Keratinocyte (primary cell): ENCODE measurements around the gene PHACTR1. TPM values are rescaled to one million over a fixed set of nuclear protein-coding genes. Genes with fewer than 3 reads are reported as not detected.

Experiments
- DNase-seq: peaks from one replicate; pipeline ENCODE4 v3.0.0-alpha.2; 2011; ENCODE audit warnings: low read depth, missing footprints, low spot score
- FAIRE-seq: peaks from 2 replicates; lab custom pipeline; 2011; peaks lifted over from hg19 to GRCh38; lab: Jason Lieb, UNC
- H2AFZ ChIP-seq: 2 replicates; pipeline ENCODE4 v1.6.0; 2012; ENCODE audit warnings: low read length, control low read depth, inconsistent platforms; ENCODE audit not compliant: control insufficient read depth
- H3K27ac ChIP-seq: 2 replicates; pipeline ENCODE4 v1.5.1; 2011; ENCODE audit warnings: low read length; ENCODE audit not compliant: control insufficient read depth, insufficient read depth
- H3K27me3 ChIP-seq: 3 replicates; pipeline ENCODE4 v1.6.0; 2011; ENCODE audit warnings: low read length; ENCODE audit not compliant: control insufficient read depth, insufficient read depth; ENCODE audit errors: extremely low read depth
- H3K36me3 ChIP-seq, 2 experiments: 2 replicates in 1 of 2; 3 replicates in 1 of 2; pipeline ENCODE4 v1.5.1; 2011; ENCODE audit warnings: low read length in 2 of 2, mild to moderate bottlenecking in 1 of 2; ENCODE audit not compliant: control insufficient read depth in 2 of 2, insufficient read depth in 2 of 2; ENCODE audit errors: extremely low read depth in 1 of 2
- H3K4me1 ChIP-seq: 3 replicates; pipeline ENCODE4 v1.5.1; 2011; ENCODE audit warnings: low read length; ENCODE audit not compliant: control insufficient read depth, insufficient read depth; ENCODE audit errors: extremely low read depth
- H3K4me2 ChIP-seq: 3 replicates; pipeline ENCODE4 v1.6.0; 2011; ENCODE audit warnings: low read depth, low read length; ENCODE audit not compliant: control insufficient read depth, insufficient read depth; ENCODE audit errors: extremely low read depth
- H3K4me3 ChIP-seq, 3 experiments: fragments of 200-600 bp in 1 of 3; sonication (generic) in 1 of 3; 2 replicates in 2 of 3; 3 replicates in 1 of 3; pipeline ENCODE4 v1.5.1; 2011 to 2016; ENCODE audit warnings: low read length in 3 of 3, mild to moderate bottlenecking in 3 of 3, control low read depth in 2 of 3, inconsistent platforms in 1 of 3, low read depth in 1 of 3, mixed read lengths in 1 of 3, mixed run types in 1 of 3, moderate library complexity in 1 of 3; ENCODE audit not compliant: control insufficient read depth in 2 of 3, insufficient read depth in 2 of 3; ENCODE audit errors: extremely low read depth in 1 of 3
- H3K79me2 ChIP-seq: 2 replicates; pipeline ENCODE4 v1.6.0; 2012; ENCODE audit warnings: low read length; ENCODE audit not compliant: control insufficient read depth, insufficient read depth
- H3K9ac ChIP-seq: 3 replicates; pipeline ENCODE4 v1.6.0; 2011; ENCODE audit warnings: low read length; ENCODE audit not compliant: control insufficient read depth, insufficient read depth; ENCODE audit errors: extremely low read depth
- H3K9me1 ChIP-seq: 3 replicates; pipeline ENCODE4 v1.6.0; 2011; ENCODE audit warnings: low read length; ENCODE audit not compliant: control insufficient read depth, insufficient read depth; ENCODE audit errors: extremely low read depth
- H3K9me3 ChIP-seq: 2 replicates; pipeline ENCODE4 v1.5.1; 2012; ENCODE audit warnings: low read depth, low read length; ENCODE audit not compliant: control insufficient read depth
- H4K20me1 ChIP-seq: 3 replicates; pipeline ENCODE4 v1.6.0; 2011; ENCODE audit warnings: low read length; ENCODE audit not compliant: control insufficient read depth, insufficient read depth; ENCODE audit errors: extremely low read depth
- CTCF ChIP-seq, 3 experiments: IDR thresholded peaks in 1 of 3; conservative IDR thresholded peaks in 1 of 3; optimal IDR thresholded peaks in 1 of 3; 2 replicates in 2 of 3; 3 replicates in 1 of 3; pipeline versions ENCODE3 to v1.5.1; 2011; ENCODE audit warnings: low read length in 3 of 3, mild to moderate bottlenecking in 3 of 3, moderate library complexity in 2 of 3, control low read depth in 1 of 3, inconsistent platforms in 1 of 3; ENCODE audit not compliant: insufficient read depth in 2 of 3; ENCODE audit errors: extremely low read depth in 1 of 3
- EZH2 ChIP-seq: IDR thresholded peaks from one replicate; pipeline ENCODE4 v1.6.1; 2012; ENCODE audit warnings: inconsistent platforms, mild to moderate bottlenecking, low read length, moderate library complexity
- dilution Hi-C: fragments of 300-500 bp; cut with MboI; formaldehyde crosslinking; loops from one replicate; pipeline ENCODE4 v1.7.0; 2020; ENCODE audit warnings: low sequenced_read_pairs; ENCODE audit not compliant: extremely low pct_ligation_motif_present
- polyA plus RNA-seq, 5 experiments: library from polyadenylated mRNA; depleted of rRNA in 3 of 5; stranded (reverse) in 3 of 5; stranded (forward) in 1 of 5; unstranded in 1 of 5; fragments of >200 nt; gene quantifications; 1 replicate in 1 of 5; 2 replicates in 3 of 5; 3 replicates in 1 of 5; pipeline versions ENCODE4 v1.2.1 to v1.2.3, GENCODE V29; 2011 to 2012; ENCODE audit warnings: missing spikeins in 2 of 5, low read depth in 1 of 5, low replicate concordance in 1 of 5

The PHACTR1 gene
- polyA plus RNA-seq, 1 donor (not counting 4 experiments of a cell fraction or from before 2014, with no cell fraction given), result 0.22 TPM

GRCh38 chr6:13075141-13075845 is 358.7 kb downstream of the PHACTR1 start:
- FAIRE-seq (no peak), DNase-seq (no peak)
- H3K27ac ChIP-seq, result no peak overlapping the region
- H3K36me3 ChIP-seq, result no peaks in the 10 kb centered on the region
- no peaks in the 10 kb centered on the region for H3K79me2 ChIP-seq
- no peaks in the 10 kb centered on the region for H3K27me3 ChIP-seq
- H3K4me2 ChIP-seq, result no peak overlapping the region
- H3K4me3 ChIP-seq, result no peak overlapping the region
- no peak overlapping the region for H2AFZ ChIP-seq
- H3K9me1 ChIP-seq, result no peaks in the 10 kb centered on the region
- H3K9ac ChIP-seq, result no peak overlapping the region
- dilution Hi-C loops, result no loop called here
- H3K4me1 ChIP-seq, result no peaks in the 10 kb centered on the region
- H4K20me1 ChIP-seq, result no peaks in the 10 kb centered on the region
- TF ChIP-seq EZH2 (no peak), CTCF (optimal IDR thresholded peaks at IDR 0.05 in 1 of 3, IDR thresholded peaks at IDR 0.05 in 1 of 3, conservative IDR thresholded peaks at IDR 0.05 in 1 of 3; ENCODE audit: extremely low read depth in 1 of 3, insufficient read depth in 2 of 3, low read length in 3 of 3) (no peak)
- no peaks in the 10 kb centered on the region for H3K9me3 ChIP-seq

GRCh38 chr6:13076575-13076974 is 360.0 kb downstream of the PHACTR1 start:
- Histone ChIP-seq H3K27me3 (no peaks in the 10 kb centered on the region), H2AFZ (no peak overlapping the region), H3K9ac (no peak overlapping the region), H3K4me1 (no peaks in the 10 kb centered on the region), H3K4me2 (no peak overlapping the region), H3K27ac (no peak overlapping the region), H3K79me2 (no peaks in the 10 kb centered on the region), H3K36me3 (no peaks in the 10 kb centered on the region), H3K9me3 (no peaks in the 10 kb centered on the region), H3K9me1 (no peaks in the 10 kb centered on the region), H4K20me1 (no peaks in the 10 kb centered on the region), H3K4me3 (no peak overlapping the region)
- TF ChIP-seq CTCF (optimal IDR thresholded peaks at IDR 0.05 in 1 of 3, IDR thresholded peaks at IDR 0.05 in 1 of 3, conservative IDR thresholded peaks at IDR 0.05 in 1 of 3; ENCODE audit: extremely low read depth in 1 of 3, insufficient read depth in 2 of 3, low read length in 3 of 3) (no peak), EZH2 (no peak)
- no peak for FAIRE-seq
- DNase-seq, result no peak
- dilution Hi-C loops, result no loop called here
